H1 (cell line): ENCODE measurements around the gene INO80. TPM values are rescaled to one million over a fixed set of nuclear protein-coding genes. Genes with fewer than 3 reads are reported as not detected.

Experiments
- BRCA1 ChIP-seq: IDR thresholded peaks from 2 replicates; pipeline ENCODE4 v1.6.1; 2012; ENCODE audit warnings: low read depth, low read length, improper control_type of control experiment
- CHD7 ChIP-seq: fragments of 300-600 bp; sonication (generic); IDR thresholded peaks from 2 replicates; pipeline ENCODE4 v1.7.1; 2012; ENCODE audit warnings: low read length, moderate library complexity, mild to moderate bottlenecking, inconsistent platforms; ENCODE audit not compliant: insufficient replicate concordance
- HDAC6 ChIP-seq: IDR thresholded peaks from one replicate; pipeline ENCODE4 v1.7.1; 2012; ENCODE audit warnings: low read depth, mild to moderate bottlenecking, inconsistent platforms, low read length, moderate library complexity
- POLR2AphosphoS5 ChIP-seq: IDR thresholded peaks from 2 replicates; pipeline ENCODE4 v1.6.1; 2011; ENCODE audit warnings: low read depth, low read length
- RNF2 ChIP-seq: fragments of 200-900, 300-1000 bp; sonication (generic); IDR thresholded peaks from 2 replicates; pipeline ENCODE4 v1.7.1; 2016; ENCODE audit warnings: borderline replicate concordance, low read depth, mild to moderate bottlenecking, antibody characterized with exemption, low read length; ENCODE audit not compliant: poor library complexity, severe bottlenecking; ENCODE audit errors: missing control alignments
- SAP30 ChIP-seq: fragments of 300-600 bp; sonication (generic); IDR thresholded peaks from 2 replicates; pipeline ENCODE4 v1.7.1; 2012; ENCODE audit warnings: low read length, moderate library complexity, mild to moderate bottlenecking, inconsistent platforms; ENCODE audit not compliant: insufficient read depth, insufficient replicate concordance
- SIX5 ChIP-seq: IDR thresholded peaks from 2 replicates; pipeline ENCODE4 v1.6.1; 2011; ENCODE audit warnings: mild to moderate bottlenecking, low read depth, low read length
- TAF7 ChIP-seq: optimal IDR thresholded peaks from 2 replicates; pipeline ENCODE3; 2011; ENCODE audit warnings: low read depth, mild to moderate bottlenecking, inconsistent platforms, low read length, moderate library complexity, borderline replicate concordance
- polyA plus RNA-seq, 7 experiments: library from polyadenylated mRNA; depleted of rRNA in 3 of 7; stranded (reverse) in 5 of 7; unstranded in 2 of 7; fragments of >200 nt in 5 of 7; fragments of 200-250 nt in 2 of 7; gene quantifications; 1 replicate in 5 of 7; 2 replicates in 1 of 7; 4 replicates in 1 of 7; pipeline versions ENCODE4 v1.2.1 to v1.2.3, GENCODE V29; 2011 to 2013; ENCODE audit warnings: missing spikeins in 2 of 7, mixed read lengths in 2 of 7
- total RNA-seq: library from RNA; stranded (reverse); fragmentation: NEBNext Ultra II Directional; extraction: Animal tissue kit (Norgen Biotek cat#: 25700); gene quantifications from 2 replicates; pipeline ENCODE4 v1.2.1, GENCODE V29; 2021

INO80 gene
- total and polyA plus RNA-seq, 2 of the 8 experiments (the other 6 are each of a cell fraction or from before 2014, with no cell fraction given): 4.3 to 24.5 TPM

- TF ChIP-seq POLR2AphosphoS5 (no peak), HDAC6 (no peak), BRCA1 (no peak), RNF2 (no peak), CHD7 (no peak), SIX5 (no peak), SAP30 (no peak), TAF7 (no peak)
Measured at GRCh38 chr15:40930430-40931299, 185.4 kb downstream of the INO80 start (continued).
